Frontal cortex (tissue), 4 donors: Measurements from ENCODE around the gene GGA3. TPM values are rescaled to one million over a fixed set of nuclear protein-coding genes. Genes with fewer than 3 reads are reported as not detected.
"Not testable (repeated sequence)": the region's sequence is repeated elsewhere in the genome, so short reads cannot be mapped to it uniquely, and the experiment has no call there.

Source experiments
- DNase-seq, 2 donors: peaks; one replicate each; pipeline ENCODE4 v3.0.0; 2012; ENCODE audit warnings: low spot score in 2 of 2
- FAIRE-seq: peaks from 2 replicates; lab custom pipeline; 2012; peaks lifted over from hg19 to GRCh38; lab: Jason Lieb, UNC
- total RNA-seq: library from RNA; depleted of rRNA; stranded (reverse); fragments of >200 nt; gene quantifications from one replicate; pipeline ENCODE4 v1.2.3, GENCODE V29; 2014
- donor health status: control.
- donor health status: control.
- donor health status: control.

Gene GGA3, protein sequence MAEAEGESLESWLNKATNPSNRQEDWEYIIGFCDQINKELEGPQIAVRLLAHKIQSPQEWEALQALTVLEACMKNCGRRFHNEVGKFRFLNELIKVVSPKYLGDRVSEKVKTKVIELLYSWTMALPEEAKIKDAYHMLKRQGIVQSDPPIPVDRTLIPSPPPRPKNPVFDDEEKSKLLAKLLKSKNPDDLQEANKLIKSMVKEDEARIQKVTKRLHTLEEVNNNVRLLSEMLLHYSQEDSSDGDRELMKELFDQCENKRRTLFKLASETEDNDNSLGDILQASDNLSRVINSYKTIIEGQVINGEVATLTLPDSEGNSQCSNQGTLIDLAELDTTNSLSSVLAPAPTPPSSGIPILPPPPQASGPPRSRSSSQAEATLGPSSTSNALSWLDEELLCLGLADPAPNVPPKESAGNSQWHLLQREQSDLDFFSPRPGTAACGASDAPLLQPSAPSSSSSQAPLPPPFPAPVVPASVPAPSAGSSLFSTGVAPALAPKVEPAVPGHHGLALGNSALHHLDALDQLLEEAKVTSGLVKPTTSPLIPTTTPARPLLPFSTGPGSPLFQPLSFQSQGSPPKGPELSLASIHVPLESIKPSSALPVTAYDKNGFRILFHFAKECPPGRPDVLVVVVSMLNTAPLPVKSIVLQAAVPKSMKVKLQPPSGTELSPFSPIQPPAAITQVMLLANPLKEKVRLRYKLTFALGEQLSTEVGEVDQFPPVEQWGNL
- total RNA-seq = 15.1 TPM

DNA sequence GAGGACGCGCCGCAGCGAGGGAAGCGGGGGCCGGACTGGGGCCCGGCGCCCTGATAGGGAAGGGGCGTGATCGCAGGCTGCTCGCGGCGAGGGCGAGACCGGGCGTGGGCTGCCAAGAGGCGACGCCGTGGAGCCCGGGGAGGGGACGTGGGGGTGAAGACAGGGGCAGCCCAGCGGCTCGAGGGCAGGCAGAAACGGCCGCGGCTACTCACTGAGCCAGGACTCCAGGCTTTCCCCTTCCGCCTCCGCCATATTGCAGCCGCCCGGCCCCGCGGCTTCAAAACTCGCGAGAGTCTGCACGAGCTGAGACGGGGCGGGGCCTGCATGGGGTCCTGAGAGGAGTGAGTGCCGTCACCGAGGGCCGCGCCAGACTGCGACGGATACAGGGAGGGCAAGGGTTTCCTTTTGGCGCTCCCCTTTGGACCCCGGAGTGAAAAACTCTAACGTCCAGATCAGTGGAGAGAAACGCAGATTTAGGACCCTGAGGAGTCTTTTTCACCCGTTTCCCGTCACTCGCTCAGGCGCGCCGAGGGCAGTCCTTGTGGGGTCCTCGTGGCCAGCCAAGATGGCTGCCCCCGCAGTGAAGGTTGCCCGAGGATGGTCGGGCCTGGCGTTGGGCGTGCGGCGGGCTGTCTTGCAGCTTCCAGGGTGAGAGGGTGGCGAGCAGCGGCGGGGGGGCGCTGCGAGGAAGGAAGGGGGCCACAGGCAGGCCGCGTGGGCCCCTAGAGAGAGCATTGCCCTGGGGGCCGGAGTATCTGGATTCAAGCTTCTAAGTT, at the start of gene GGA3, which contains the start of gene MRPS7:
TSS of gene GGA3 (minus strand) at position 271 of the 776 bp plus-strand sequence. CDS start at position 252, 19 bp downstream.
TSS of gene MRPS7 (plus strand) at position 544 of the 776 bp plus-strand sequence. CDS start at position 566, 22 bp downstream.
- no peak for FAIRE-seq
- peak; percentile 94 to 95 for DNase-seq

DNA sequence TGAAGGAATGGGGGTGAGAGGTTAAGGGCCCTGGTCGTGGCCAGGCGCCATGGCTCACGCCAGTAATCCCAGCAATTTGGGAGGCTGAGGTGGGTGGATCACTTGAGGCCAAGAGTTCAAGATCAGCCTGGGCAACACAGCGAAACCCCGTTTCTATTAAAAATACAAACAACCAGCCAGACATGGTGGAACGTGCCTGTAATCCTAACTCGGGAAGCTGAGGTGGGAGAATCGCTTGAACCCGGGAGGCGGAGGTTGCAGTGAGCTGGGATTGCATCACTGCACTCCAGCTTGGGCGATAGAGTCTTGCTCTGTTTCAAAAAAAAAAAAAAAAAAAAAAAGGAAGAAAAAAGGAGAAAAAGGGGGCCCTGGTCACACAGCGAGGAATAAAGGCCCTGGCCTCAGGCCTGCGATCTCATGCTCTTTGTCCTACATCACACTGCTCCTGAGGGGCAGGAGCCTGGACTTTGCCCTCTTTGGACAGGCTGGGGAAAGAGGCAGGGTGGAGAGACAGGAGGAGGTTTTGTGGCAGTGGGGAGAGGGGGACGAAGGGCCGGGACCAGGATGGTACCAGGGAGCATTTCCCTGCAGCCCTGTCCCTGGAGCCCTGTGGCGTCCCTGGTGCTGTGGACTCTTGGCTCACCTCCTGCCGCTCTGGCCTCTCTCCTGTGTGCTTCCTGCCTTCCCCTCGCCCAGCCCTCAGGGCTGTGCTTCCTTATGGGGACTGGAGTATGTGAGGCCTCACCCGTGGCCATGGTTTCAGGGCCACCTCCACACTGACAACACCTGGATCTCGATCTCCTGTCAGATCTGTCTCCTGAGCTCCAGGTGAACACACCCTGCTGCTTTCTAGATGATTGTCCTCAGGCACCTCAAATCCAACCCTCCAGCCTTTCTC, 47.6 kb upstream of the GGA3 start:
- no peak for DNase-seq
- no peak for FAIRE-seq

DNA sequence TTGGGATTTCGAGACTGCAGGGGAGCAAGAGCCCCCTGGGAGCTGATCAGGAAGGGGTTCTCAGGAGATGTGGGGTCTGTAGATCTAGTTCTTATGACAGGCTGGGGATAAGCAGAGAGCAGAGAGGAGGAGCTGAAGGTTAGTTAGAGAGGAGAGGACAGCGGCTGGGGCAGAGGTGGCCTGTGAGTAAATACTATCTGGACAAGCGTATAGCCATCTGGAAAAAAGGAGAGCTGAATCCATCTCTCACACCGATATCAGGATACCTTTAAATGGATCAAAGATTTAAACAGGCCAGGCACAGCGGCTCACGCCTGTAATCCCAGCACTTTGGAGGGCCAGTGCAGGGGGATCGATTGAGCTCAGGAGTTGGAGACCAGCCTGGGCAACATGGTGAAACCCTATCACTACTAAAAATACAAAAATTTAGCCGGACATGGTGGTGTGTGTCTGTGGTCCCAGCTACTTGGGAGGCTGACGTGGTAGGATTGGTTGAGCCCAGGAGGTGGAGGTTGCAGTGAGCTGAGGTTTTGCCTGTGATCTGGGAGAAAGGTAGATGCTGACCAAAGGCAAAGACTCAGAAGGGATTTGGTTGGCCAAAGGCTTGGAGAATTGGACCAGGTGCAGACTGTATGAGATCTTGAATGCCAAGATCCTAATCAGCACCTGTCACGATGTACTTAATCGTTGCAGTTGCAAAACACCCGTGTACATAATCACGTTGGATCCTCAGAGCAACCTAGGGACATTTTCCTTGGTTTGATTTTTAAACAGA, 46.7 kb upstream of the GGA3 start:
- FAIRE-seq (no peak), DNase-seq (no peak)

DNA sequence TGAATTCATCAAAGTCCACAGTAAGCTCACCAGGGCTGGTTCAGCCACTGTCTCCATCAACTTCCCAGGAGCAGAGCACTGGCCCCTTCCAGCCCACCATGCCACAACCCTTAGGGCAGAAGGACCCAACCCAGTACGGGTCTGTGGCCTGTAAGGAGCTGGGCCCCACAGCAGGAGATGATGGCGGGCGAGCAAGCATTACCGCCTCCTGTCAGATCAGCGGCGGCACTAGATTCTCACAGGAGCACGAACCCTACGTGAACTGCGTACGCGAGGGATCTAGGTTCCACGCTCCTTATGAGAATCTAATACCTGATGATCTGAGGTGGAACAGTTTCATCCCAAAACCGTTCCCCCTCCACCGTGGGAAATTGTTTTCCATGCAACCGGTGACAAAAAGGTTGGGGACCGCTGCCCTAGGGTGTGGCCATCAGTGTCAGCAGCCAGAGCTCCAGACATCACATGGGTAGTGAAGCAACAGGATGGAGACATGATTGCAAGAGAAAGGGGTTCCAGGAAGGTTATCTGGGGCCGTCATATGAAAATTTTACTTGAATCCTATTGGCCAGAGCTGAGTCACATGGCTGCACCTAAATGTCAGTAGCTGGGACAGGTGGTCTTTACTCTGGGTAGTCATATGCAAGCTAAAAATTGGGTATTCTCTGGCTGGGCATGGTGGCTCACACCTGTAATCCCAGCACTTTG, 40.2 kb upstream of the GGA3 start:
- no peak for DNase-seq
- FAIRE-seq = no peak

DNA sequence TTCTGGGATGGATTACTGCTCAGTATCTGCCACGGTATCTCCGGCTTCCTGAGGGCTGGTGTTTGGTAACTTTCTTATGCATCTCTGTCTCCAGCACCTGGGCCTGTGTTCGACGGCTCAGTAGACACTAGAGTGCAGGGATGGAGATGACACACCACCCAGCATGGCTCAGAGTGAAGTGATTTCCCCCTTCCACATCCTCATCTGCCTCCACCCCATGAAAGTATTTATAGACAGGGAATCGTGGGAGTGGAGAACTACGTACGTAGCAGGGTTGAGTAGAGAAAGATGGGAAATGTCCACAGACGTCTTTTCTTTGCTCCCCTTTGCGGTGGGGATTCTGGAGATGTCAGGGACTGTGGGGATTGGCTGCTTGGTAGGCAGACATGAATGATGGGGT, 39.6 kb upstream of the GGA3 start:
- no peak for FAIRE-seq
- no peak for DNase-seq

DNA sequence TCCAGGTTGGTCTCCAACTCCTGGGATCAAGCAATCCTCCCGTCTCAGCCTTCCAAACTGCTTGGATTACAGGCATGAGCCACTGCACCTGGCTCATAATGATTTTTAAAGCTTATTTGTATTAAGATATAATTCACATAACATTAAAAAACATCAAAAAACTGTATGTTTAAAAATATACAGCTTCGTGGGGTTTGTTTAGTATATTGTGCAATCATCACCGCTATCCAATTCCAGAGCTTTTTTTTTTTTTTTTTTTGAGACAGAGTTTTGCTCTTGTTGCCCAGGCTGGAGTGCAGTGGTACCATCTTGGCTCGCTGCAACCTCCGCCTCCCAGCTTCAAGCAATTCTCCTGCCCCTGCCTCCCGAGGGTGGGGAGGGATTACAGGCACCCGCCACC, 38.9 kb upstream of the GGA3 start:
- FAIRE-seq (no peak), DNase-seq (no peak)

DNA sequence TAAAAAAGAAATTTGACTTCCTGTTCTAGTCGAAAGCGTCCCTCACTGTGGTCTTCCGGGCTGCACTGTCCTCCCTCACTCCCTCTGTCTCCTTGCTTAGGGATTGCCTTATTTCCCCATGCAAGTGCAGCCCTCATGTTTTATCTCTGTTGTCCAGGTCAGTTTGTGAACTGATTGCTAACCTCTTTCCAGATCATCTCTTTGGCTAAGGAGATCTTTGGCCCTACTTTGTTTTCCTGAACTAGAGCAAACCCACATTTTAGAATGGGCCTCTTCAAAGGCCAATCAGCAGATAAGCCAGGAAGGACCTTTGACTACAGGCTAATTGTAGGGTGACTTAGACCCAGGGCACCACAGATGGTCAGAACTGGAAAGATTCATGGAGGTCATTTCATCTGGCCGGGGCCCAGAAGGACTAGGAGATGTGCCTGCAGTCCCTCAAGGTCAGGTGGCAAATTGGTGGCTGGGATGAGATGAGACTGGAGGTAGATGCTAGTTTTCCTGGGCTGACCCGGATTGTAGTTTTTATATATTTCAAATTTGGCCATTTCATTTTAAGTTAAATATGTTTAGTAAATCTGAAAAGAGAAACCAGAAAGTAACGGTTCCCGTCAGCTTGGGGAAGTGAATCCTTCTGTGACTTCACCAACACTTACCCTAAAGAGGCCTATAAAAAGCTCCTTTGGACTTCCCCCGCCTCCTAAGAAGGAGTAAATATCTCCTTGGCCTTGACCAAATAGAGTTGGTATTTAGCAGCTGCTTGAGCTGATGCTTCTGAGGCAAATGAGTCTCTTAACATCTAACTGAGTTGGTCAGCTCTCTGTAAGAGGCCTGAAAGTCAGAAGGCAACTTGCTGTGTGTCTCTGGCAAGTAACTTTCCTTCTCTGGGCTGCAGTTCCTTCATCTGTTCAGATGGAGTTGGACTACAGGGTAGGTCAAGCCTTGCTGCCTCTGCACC, 34.1 kb upstream of the GGA3 start:
- FAIRE-seq (no peak), DNase-seq (no peak)

DNA sequence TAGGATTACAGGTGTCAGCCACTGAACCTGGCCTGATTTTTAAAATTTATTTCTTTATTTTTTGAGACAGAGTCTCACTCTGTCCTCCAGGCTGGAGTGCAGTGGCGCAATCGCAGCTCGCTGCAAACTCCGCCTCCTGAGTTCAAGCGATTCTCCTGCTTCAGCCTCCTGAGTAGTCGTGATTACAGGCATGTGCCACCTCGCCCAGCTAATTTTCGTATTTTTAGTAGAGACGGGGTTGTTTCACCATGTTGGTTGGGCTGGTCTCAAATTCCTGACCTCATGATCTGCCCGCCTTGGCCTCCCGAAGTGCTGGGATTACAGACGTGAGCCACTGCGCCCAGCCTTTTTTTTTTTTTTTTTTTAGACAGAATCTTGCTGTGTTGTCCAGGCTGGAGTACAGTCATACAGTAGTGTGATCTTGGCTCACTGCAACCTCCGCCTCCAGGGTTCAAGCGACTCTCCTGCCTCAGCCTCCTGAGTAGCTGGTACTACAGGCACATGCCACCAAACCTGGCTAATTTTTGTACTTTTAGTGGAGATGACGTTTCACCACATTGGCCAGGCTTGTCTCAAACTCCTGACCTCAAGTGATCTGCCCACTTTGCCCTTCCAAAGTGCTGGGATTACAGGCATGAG, 31.5 kb upstream of the GGA3 start:
- not testable (repeated sequence) for DNase-seq, FAIRE-seq

DNA sequence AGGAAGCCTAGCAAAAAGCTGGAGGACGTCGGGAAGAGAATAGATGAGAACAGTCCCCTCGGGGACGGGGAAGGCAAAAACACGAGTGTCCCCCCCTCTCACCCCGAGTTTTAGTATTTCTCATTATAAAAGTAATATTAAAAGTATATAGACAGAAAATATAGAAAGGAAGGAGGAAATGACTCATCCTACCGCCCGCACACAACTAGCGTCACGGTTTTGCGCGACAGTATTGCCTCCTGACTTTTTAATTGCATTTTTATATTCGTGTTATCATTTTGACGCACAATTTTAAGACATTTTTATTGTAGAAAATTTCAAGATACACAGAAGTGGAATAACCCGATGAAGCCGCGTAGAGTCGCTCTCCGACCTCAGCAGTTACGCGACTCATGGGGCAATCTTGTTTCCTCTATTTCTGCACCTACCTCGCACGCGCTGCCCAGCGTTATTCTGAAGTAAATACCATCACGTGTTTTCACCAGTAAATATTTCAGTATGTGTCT, 28.5 kb upstream of the GGA3 start:
- DNase-seq (no peak), FAIRE-seq (no peak)

DNA sequence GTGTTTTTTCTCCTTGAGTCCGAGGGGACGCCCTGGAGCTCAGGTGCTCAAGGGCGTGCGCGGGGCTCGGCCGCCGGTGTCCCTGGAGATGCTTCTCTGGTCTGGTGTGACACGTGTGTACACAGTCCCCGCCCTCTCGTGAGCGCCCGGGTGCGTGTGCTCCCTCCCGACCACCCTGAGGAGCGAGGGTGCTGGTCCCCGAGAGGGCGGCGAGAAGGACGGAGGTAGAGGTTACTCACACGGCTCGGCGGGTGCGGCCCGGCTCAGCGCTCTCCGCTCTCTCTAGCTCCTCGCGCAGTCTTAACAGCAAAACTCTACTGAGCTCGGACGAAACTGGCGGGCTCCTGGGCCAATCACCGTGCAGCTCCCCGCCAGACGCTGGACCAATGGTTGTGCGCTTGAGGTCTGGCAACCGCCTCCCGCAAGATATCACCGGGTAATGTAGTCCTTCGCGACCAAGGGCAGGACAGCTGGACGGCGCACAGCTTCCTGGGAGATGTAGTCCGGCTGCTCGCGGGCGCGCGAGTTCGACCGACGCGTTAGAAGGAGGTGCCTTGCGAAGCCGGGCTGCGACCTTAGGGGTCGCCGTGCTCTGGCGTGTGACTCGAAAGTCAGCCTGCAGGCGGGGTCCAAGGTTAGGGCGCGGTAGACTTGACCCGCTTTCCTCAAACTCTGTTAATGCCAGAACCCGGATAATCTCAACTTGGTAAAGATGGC, 27.9 kb upstream of the GGA3 start, which contains the start of gene SLC25A19:
TSS of gene SLC25A19 (minus strand) at position 319 of the 717 bp plus-strand sequence. CDS start 2,669 bp downstream, outside the sequence.
- FAIRE-seq (peak; percentile 47), DNase-seq (peak; percentile 86 to 98)

DNA sequence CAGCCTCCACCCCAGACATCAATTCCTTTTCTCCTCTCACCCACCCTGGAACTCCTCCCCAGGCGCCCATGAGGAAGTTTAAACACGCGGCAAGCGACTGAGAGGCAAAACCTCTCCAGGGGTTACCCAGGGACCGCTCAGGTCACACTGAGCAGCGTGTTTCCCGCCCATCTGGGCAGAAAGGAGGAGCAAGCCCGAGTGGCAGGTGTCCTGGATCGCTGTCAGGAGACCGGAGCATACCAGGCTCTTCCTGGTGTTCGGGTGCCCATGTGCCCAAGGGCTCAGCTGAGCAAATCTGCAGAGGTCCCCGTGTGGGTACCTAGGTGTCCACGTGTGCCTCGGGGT, 27.3 kb upstream of the GGA3 start:
- no peak for DNase-seq
- FAIRE-seq = no peak

DNA sequence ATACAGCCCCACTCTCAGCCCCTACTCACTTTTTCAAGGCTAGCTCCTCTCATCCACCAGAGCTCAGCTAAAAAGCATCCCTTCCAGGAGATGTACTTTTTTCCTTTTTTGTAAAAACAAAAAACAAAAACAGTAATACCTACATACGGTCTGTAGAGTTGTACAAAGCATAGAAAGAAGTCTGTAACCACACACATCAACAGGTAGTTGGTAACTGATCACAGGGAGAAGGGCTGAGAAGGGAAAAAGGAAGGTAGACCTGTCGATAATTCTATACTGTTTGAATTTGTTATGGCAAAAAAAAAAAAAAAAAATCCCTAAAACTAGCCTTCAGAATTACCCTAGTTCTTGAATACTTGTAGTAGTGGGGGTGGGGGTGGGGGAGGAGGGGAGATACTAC, 27.0 kb upstream of the GGA3 start:
- FAIRE-seq (no peak), DNase-seq (no peak)

DNA sequence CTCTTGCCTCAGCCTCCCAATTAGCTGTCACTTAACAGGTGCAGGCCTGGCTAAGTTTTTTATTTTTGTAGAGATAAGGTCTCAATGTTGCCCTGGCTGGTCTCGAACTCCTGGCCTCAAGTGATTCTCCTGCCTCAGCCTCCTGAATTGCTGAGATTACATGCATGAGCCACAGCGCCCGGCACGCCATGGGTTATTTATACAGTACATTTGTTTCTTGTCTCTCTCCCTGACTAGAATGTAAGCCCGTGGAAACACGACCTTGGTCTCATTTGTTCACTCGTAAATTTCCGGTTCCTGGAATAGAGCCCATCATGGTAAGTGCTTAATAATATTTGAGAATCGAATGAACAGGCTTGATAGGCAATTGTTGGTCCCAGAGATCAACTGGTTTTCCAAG, 25.8 kb upstream of the GGA3 start:
- no peak for FAIRE-seq
- no peak for DNase-seq

DNA sequence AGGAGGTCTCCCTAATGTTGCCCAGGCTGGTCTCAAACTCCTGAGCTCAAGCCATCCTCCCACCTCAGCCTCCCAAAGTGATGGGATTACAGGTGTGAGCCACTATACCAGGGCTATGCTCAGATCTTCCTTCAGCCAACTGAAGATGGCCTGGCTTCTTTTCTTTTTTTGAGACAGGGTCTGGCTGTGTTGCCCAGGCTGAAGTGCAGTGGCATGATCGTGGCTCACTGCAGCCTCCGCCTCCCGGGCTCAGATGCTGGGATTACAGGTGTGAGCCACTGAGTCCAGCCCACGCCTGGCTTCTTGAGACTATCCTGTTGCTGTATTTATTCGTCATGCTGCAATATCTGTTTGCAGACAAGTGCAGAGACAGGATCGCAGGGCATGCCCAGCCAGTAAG, 23.7 kb upstream of the GGA3 start:
- no peak for FAIRE-seq

DNA sequence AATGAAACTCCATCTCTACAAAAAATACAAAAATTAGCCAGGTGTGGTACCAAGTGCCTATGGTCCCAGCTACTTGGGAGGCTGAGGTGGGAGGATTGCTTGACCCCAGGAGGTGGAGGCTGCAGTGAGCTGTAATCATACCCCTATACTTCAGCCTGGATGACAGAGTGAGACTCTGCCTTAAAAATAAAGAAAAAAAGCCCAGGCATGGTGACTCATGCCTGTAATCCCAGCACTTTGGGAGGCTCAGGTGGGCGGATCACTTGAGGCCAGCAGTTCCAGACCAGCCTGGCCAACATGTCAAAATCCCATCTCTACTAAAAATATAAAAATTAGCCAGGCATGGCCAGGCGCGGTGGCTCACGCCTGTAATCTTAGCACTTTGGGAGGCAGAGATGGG, 18.8 kb upstream of the GGA3 start:
- FAIRE-seq, DNase-seq: not testable (repeated sequence)

More for the DNA sequence above, 23.7 kb upstream of the GGA3 start:
- no peak for DNase-seq

DNA sequence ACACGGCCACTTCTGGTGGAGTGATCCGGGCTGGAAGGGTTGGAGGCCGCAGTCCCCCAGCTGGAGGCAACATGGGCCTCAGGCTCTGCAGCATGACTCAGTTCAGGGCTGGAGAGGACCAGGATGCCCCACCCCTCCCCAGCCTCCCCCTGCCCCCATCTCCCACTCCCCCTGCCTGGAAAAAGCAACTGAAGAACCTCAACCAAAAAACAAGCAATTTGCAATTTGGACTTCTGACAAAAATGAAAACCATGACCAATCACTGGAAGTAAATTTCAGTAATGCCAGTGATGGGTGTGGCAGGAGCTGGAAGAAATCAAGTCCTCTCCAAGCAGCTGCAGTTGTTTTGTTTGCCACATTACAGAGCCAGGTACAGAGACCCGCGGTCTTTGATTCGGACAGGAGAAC, 16.3 kb upstream of the GGA3 start:
- FAIRE-seq (no peak), DNase-seq (no peak)
